ENCODE data around the gene MTR.

- TF ChIP-seq POLR2AphosphoS5 (IDR thresholded peaks at IDR 0.05; ENCODE audit: low read depth, low read length) (no peak), POLR2A (IDR thresholded peaks at IDR 0.05; ENCODE audit: low read depth, low read length) (no peak)
These were observed 28.6 kb upstream of the MTR start for GRCh38 chr1:236766506-236766905.

Measured in GM12892 (cell line).